ENCODE measurements around the gene MRPS23. TPM values are rescaled to one million over a fixed set of nuclear protein-coding genes. Genes with fewer than 3 reads are reported as not detected.

Gene MRPS23
- total and polyA plus RNA-seq, 2 of the 8 experiments (the other 6 are each of a cell fraction or from before 2014, with no cell fraction given) = 38.6 to 60.4 TPM

DNA sequence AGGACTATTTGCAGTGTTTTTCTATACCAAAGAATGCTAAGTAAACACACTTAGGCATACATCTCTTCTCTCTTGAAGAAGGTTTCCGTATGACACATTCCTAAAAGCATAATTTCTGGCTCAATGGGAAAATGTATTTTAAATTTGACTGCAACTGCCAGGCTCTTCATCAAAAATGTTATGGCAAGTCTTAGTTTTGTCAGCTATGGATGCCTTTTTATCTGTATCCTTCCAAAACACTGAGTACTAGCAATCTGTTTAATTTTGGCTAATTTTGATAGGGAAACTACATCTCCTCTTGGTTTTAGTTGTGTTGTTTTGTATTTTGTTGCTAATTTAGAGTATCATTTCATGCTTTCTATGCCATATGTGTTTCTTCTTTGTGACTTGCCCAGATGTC is 35.4 kb downstream of the MRPS23 start (continued):
- TF ChIP-seq KDM5A (IDR thresholded peaks at IDR 0.05; ENCODE audit: low read length) (no peak), SAP30 (IDR thresholded peaks at IDR 0.05; ENCODE audit: insufficient read depth, insufficient replicate concordance, low read length) (no peak), TAF1 (IDR thresholded peaks at IDR 0.05; ENCODE audit: low read depth, low read length) (no peak), SRF (IDR thresholded peaks at IDR 0.05; ENCODE audit: low read depth, low read length) (no peak)
